Fibroblast of villous mesenchyme (primary cell): ENCODE data around the gene ACTR5. TPM values are rescaled to one million over a fixed set of nuclear protein-coding genes. Genes with fewer than 3 reads are reported as not detected.

Experiments used
- DNase-seq: peaks from one replicate; pipeline ENCODE4 v3.0.0-alpha.2; 2010; ENCODE audit warnings: low read depth
- H3K4me3 ChIP-seq: 2 replicates; pipeline ENCODE4 v1.5.1; 2011; ENCODE audit warnings: low read depth, mild to moderate bottlenecking, low read length
- CTCF ChIP-seq: IDR thresholded peaks from 2 replicates; pipeline ENCODE4 v1.5.1; 2012; ENCODE audit warnings: low read depth, mild to moderate bottlenecking, low read length; ENCODE audit not compliant: insufficient read depth
- total RNA-seq: library from RNA; depleted of rRNA; stranded (reverse); fragments of >200 nt; gene quantifications from 2 replicates; pipeline ENCODE4 v1.2.3, GENCODE V29; 2012

Gene ACTR5
- total RNA-seq = 6.4 and 7.8 TPM in 2 replicates

- DNase-seq = peak; percentile 88
- H3K4me3 ChIP-seq = peak within 1 kb of the TSS; percentile 95
- no peak for TF ChIP-seq CTCF
These were observed at the start of gene ACTR5 for GRCh38 chr20:38748097-38748860. Gene ACTR5, plus strand, starts transcription at chr20:38748460. Its CDS starts 19 bp downstream, at chr20:38748479.

- DNase-seq = no peak
- no peak for TF ChIP-seq CTCF
- H3K4me3 ChIP-seq = no peak overlapping the region
These were observed 49.7 kb upstream of the ACTR5 start for GRCh38 chr20:38698541-38698940.

GRCh38 chr20:38700141-38700540 is 48.1 kb upstream of the ACTR5 start:
- no peak for TF ChIP-seq CTCF
- no peak overlapping the region for H3K4me3 ChIP-seq
- DNase-seq = no peak

- no peak for TF ChIP-seq CTCF
- no peak overlapping the region for H3K4me3 ChIP-seq
- no peak for DNase-seq
These were observed 47.3 kb upstream of the ACTR5 start for GRCh38 chr20:38700926-38701325.

GRCh38 chr20:38703526-38703925 is 44.7 kb upstream of the ACTR5 start:
- TF ChIP-seq CTCF = no peak
- no peak for DNase-seq
- H3K4me3 ChIP-seq = no peak overlapping the region

- H3K4me3 ChIP-seq = no peak overlapping the region
- no peak for DNase-seq
- TF ChIP-seq CTCF = no peak
These were observed 44.1 kb upstream of the ACTR5 start for GRCh38 chr20:38704136-38704535.

- TF ChIP-seq CTCF = no peak
- no peak overlapping the region for H3K4me3 ChIP-seq
- DNase-seq = no peak
These were observed 41.8 kb upstream of the ACTR5 start for GRCh38 chr20:38706509-38706908.
